RCC 7860 (cell line): Measurements from ENCODE around the gene WASHC2A.
"Not testable (repeated sequence)": the region's sequence is repeated elsewhere in the genome, so short reads cannot be mapped to it uniquely, and the experiment has no call there.

Source experiments
- DNase-seq: peaks from one replicate; pipeline ENCODE4 v3.0.0-alpha.2; 2015; ENCODE audit warnings: low spot score
- FAIRE-seq: peaks from 2 replicates; lab custom pipeline; 2012; peaks lifted over from hg19 to GRCh38; lab: Jason Lieb, UNC

WASHC2A gene

GRCh38 chr10:50143512-50144174 is 75.9 kb downstream of the WASHC2A start:
- FAIRE-seq, DNase-seq: not testable (repeated sequence)

- not testable (repeated sequence) for FAIRE-seq, DNase-seq
Measured at GRCh38 chr10:50145575-50145974, 77.8 kb downstream of the WASHC2A start.

- FAIRE-seq (no peak), DNase-seq (no peak)
Measured at GRCh38 chr10:50152792-50153272, 85.1 kb downstream of the WASHC2A start.

- DNase-seq, FAIRE-seq: not testable (repeated sequence)
Measured at GRCh38 chr10:50157868-50158267, 90.1 kb downstream of the WASHC2A start.

GRCh38 chr10:50159856-50160255 is 92.1 kb downstream of the WASHC2A start:
- not testable (repeated sequence) for DNase-seq, FAIRE-seq

- not testable (repeated sequence) for FAIRE-seq, DNase-seq
Measured at GRCh38 chr10:50165038-50165437, 97.3 kb downstream of the WASHC2A start.

GRCh38 chr10:50167833-50168232 is 100.1 kb downstream of the WASHC2A start:
- not testable (repeated sequence) for FAIRE-seq, DNase-seq

GRCh38 chr10:50169506-50169905 is 101.8 kb downstream of the WASHC2A start:
- FAIRE-seq, result not testable (repeated sequence)
- peak; percentile 64 for DNase-seq

- DNase-seq, result peak; percentile 13
- FAIRE-seq, result not testable (repeated sequence)
Measured at GRCh38 chr10:50174788-50175525, 107.2 kb downstream of the WASHC2A start.
